NCI-H226 (cell line): Measurements from ENCODE around the gene FGF2.

Experiments used
- DNase-seq: peaks from one replicate; pipeline ENCODE4 v3.0.0-alpha.2; 2015

The FGF2 gene

GRCh38 chr4:122896270-122896669, 69.6 kb downstream of the FGF2 start:
- no peak for DNase-seq

DNA sequence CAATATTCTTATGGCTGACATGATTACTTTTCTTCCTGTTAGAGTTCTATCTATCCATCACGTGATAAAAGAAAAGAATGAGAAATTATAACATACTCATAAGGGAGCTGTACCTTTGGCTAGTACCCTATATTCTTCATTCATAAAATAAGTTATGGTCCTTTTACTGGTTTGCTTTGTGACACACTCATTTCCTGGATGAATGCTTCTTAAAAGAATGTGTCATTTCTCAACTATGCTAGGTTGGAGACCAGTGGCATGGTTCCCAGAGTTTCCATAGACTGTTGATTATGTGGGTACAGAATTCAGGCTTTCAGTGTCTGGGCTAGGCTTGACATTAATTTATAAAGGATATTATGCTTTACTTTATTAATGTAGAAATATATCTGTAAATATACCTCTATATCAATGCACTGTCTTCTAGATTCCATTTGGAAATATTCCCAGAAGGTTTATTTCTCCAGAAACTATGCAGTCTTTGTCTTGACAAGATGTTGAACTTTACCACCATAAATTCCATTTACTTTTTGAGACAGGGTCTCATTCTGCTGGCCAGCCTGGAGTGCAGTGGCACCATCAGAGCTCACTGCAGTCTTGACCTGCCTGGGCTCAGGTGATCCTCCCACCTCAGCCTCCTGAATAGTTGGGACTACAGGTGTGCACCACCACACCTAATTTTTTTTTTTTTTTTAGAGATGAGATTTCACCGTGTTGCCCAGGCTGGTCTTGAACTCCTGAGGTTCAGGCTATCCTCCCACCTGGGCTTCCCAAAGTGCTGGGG, 71.9 kb downstream of the FGF2 start:
- DNase-seq, result peak; percentile 83

DNA sequence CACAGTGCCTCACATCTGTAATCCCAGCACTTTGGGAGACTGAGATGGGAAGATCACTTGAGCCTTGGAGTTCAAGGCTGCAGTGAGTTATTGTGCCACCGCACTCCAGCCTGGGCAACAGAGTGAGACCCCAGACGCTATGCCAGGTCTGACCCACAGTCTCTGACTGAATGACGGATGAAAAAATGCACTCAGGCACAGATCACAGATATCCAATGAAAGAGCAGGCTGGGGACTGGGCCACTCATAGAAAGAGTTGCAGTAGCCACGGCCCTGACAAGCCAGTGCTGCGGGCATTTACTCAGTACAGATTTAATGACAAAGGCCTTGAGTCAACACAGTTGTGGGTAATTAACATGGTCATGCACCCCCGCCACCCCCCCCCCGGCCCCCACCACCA, 73.1 kb downstream of the FGF2 start:
- DNase-seq, result no peak

DNA sequence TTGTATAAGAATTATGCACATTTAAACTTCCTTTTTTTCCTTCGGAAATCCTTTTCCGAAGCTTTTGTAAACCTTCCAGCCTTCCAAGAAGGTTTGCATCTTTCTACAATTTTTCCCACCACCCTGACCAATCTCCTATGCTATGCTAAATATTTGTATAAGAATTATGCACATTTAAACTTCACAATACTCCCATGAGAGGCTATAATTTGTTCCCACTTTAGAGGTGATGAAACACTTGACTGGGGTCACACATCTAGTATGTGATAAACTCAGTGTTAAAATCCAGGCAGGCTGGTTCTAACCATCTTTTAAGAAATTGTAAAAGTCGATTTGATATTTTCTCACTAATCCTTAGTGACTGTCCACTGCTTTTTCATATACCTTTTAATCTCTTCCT, 73.7 kb downstream of the FGF2 start:
- DNase-seq, result no peak

DNA sequence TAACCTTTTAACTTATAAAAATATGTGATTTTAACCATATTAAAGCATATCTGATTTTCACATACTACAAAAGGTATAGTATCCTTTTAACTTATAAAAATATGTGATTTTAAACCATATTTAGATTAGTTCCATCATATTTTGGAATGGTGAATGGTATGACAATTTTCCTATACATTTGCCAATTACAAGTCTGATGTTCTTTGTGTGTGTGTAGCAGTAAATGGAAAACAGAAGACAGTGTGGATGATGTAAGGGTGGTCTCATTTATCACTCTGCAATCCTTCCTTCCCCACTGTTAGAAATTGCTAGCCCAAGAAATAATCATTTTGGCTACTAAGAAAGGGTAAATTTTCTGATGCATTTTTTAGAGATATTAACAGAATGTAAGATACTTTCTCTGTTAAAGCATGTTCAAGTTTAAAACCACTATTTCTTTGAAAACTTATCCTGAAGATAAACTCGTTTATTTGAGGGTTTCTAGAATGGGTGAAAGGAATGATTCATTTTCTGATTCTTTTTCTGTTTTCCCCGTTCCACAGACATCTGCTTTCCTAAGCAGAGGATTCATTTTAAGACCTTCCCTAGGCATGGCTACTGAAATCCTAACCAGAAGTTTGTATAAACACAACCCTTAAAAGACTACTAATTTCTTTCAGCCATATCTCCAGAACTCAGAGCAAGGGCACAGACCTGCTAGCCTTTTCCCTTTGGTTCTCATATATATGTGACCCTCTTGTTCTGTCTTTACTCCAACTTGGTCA, 74.8 kb downstream of the FGF2 start:
- DNase-seq, result no peak

DNA sequence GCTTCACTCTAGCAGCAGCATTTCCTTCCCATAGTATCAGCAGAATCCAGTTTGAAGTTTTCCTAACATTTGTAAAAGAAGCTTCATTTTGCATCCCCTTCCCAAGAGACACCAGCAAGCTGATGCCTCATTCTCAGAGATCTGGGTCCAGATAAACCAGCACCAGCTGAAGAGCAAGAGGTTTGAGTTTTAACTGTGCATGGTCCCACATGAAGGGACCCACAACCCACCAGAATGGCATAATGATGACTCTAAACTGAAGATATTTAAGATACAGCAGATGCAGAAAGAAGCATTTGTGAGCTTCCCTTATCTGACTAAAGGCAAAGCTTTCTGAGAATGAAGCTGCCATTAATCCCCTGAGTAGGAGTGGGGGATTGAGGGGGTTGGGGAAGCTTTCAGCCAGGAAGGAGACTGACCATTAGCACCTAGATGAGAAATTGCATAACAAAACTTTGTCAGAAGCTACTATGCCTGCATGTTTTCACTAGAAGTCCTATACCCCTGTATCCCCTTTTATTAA, 77.2 kb downstream of the FGF2 start:
- no peak for DNase-seq

- no peak for DNase-seq
These were observed 80.3 kb downstream of the FGF2 start for GRCh38 chr4:122906859-122907305.

DNA sequence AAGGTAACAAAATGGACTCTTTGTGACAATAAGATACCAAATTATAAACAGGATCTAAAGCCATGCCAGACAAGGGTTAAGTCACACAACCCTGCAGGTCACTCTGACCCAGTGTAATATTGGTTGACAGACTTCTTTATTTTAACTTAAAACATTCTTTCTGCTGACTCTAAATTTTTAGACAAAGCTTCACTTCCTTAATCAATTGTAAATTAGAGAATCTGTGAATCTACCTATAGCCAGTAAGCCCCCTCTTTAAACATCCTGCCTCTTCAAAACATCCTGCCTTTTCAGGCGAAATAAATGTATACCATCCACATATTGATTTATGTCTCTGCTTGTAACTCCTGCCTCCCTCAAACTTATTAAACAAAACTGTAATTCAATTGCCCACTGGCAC, 81.6 kb downstream of the FGF2 start:
- DNase-seq, result no peak

GRCh38 chr4:122909683-122910082, 83.1 kb downstream of the FGF2 start:
- no peak for DNase-seq

- DNase-seq, result no peak
These were observed 85.0 kb downstream of the FGF2 start for GRCh38 chr4:122911588-122911987.

DNA sequence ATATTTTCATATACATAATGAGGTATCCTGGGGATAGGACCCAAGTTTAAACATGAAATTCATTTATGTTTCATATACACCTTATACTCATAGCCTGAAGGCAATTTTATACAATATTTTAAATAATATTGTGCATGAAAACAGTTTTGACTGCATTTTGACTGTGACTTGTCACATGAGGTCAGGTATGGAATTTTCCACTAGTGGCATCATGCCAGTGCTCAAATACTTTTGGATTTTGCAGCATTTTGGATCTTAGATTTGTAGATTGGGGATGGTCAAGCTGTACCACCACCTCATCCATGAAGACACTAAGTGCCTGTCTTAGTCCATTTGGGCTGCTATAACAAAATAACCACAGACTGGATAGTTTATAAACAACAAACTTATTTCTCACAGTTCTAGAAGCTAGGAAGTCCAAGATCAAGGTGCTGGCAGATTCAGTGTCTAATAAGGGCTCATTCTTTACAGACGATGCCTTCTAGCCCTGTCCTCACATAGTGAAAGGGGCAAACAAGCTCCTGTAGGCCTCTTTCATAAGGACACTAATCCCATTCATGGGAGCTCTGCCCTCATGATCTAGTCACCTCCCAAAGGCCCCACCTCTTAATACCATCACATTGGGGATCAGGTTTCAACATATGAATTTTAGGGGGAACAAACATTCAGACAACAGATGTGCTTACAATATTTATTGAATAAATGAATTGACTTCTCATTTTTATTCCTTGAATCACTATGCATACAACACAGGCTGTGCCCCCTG, 86.4 kb downstream of the FGF2 start:
- DNase-seq, result no peak

DNA sequence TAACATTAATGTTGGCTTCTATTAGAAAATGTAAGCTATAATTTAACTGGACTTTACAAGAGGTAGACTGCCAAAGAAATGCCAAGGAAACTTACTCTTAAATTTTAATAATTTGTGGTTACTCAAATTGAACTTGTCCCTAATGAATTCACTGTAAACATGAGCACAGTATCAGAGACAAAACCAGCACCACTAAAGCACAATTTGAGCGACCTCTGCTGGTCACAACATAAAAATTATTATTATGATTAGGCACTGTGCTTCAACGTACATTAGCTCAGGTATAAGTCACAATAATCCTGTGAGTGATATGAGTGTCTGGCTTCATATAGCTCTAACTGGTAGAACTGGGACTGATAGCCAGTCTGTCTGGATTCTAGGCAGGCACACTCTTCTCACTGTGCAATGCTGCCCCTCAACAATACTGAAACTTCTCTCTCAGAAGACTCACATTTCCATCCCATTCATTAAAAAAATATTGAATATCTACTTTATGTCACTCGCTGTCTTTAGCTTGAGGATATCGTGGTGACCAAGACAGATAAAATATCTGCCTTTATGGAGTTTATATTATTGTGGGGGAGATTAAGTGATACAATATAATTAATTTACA, 87.8 kb downstream of the FGF2 start:
- no peak for DNase-seq

GRCh38 chr4:122914938-122915337, 88.3 kb downstream of the FGF2 start:
- DNase-seq, result peak; percentile 56

- no peak for DNase-seq
These were observed 91.1 kb downstream of the FGF2 start for GRCh38 chr4:122917731-122918130.

- no peak for DNase-seq
These were observed 93.8 kb downstream of the FGF2 start for GRCh38 chr4:122920473-122920872.

GRCh38 chr4:122921300-122921699, 94.7 kb downstream of the FGF2 start:
- no peak for DNase-seq

DNA sequence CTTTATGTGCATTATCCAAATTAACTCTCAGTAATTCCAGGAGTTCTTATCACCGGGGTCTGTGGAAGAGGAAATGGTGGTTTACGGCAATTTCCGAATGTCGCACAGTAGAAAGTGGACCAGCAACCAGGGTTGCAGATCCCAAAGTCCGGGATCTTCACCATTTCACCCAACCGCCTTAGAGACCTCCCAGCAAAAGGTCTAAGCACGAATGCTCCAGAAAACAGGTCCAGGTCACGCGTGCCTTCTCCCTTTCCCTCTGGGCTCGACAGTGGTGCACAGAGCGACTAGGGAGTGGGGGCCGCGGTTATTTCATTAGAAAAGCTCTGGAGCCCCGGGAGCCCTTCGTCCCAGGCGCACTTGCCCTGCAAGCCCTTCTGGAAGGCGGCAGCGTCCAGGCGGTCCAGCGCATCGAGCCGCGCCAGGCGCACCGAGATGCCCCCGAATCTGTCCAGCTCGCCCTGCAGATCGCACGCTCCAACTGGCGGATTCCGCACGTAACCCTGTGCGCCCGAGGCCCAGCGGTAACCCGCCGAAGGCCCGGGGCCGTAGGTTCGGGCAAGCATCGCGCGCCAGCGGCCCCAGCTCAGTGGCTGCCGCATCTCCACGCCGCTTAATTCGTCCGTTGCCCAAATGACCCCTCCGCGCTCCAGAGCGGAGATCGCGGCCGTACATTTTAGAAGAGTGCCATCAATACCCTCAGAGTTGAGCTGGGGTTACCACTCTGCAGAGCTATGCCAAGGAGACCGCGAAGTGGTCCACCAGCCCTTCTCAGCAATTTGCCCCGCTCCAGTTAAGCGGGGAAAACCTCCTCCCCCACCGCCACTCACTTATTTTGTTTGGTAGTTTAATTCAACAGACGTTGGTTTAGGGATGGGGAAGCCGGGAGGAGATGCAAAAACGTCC, 95.6 kb downstream of the FGF2 start, which contains the start of gene NUDT6:
Gene NUDT6, minus strand, starts transcription at position 627 of the 906 bp plus-strand sequence. Its CDS starts 25 bp downstream, at position 602.
- DNase-seq, result peak; percentile 39

GRCh38 chr4:122922877-122923511, 96.4 kb downstream of the FGF2 start:
- DNase-seq, result peak; percentile 78

GRCh38 chr4:122928930-122929329, 102.3 kb downstream of the FGF2 start:
- DNase-seq, result no peak

DNA sequence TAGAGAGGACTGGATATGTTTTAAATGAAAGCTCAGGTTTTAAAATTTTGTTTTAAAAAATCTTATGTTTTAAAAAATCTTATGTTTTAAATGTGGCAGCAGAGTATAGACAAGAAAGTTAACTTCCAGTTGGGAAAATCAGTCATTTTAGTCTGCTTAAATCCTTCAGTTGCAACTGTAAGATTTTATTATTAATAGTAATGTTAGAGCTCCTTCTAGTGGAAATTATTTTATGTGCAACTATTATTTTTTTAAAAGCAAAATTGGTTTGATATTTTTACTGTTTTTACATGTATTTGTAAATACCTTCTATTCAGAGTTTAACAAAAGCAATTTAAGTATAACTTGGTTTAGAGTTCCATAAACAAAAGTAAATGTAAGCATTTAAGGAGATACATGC, 104.2 kb downstream of the FGF2 start:
- no peak for DNase-seq

GRCh38 chr4:122932763-122933162, 106.1 kb downstream of the FGF2 start:
- DNase-seq, result no peak
